NB4 (cell line): ENCODE data around the gene CMIP.

Experiments
- MAX ChIP-seq: IDR thresholded peaks from 2 replicates; pipeline ENCODE4 v1.6.1; 2011; ENCODE audit warnings: low read depth, low read length
- MYC ChIP-seq: IDR thresholded peaks from 2 replicates; pipeline ENCODE4 v1.6.1; 2011; ENCODE audit warnings: low read depth, low read length

DNA sequence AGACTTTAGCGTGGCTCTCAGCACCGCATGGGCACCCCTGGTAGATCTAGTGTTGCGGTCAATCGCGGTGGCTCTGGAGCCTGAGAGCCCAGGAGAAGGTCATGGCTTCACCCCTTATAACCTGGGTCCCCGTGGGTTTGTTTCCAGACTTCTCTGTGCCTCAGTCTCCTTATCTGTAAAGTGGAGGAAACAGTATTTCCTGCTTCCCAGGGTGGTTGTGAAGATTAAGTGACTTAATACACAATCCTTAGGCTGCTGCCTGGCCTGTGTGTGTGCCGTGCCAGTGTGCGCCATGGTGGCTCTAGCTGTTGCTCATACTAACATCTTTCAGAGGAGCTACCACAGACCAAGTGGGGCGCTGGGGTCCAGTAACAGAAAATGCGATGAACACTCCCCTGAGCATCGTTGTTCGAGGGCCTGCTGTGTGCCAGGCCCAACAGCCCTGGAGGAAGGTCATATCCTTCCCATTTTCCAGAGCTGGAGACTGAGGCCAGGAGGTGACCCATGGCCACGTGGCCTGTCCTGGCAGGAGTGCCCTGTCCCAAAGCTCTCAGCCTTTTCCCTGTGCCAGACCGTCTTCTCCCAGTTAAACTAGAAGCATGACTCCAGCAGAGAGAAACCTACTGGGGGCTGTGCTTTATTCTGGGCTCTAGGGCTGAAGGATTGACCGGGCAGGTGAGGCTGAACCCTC is 70.1 kb downstream of the CMIP start:
- TF ChIP-seq MYC (no peak), MAX (no peak)
